NCI-H2029 treated with DMSO at 0.1 percent for 48 hours (cell line): ENCODE measurements around the gene MYLK4.

ENCODE experiments used
- DNase-seq: peaks from one replicate; lab custom pipeline; 2025; lab: John Stamatoyannopoulos, UW

MYLK4 gene

DNA sequence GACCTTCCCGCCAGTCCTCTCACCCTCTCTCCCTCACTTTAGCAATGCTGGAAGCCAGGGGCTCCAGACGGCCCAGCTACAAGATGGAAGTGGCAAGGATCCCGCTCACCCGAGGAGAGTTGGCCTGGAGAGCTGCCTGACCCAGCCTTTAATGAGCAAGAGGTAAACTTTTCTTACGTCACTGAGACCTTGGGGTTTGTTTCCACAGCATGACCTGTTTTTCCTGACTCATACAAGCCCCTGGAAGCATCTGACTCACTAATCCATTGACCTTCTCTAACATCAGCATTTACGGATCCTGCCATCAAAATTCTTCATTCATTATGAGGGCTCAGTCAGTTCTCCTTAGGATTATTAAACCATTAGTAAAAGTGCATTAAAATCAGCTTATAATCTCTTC is 120.4 kb downstream of the MYLK4 start:
- no peak for DNase-seq

DNA sequence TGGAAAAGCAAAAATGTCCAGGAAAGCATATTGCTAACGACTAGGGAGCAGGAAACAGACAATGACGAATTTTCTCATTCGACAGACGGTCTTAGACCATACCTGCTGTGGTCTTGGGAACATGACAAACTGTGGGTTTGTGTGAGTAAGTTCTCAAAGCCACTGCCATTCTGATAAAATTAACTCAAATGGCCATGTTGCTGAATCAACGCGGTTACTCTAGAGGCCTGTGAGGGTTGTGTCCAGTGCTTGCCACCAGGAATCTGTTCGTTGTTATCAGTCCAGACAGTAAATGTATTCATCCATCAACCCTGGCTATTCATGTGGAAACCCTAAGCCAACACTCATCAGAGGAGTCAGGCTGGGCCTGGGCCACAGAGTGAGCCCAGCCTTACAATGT is 124.3 kb downstream of the MYLK4 start:
- DNase-seq, result no peak

DNA sequence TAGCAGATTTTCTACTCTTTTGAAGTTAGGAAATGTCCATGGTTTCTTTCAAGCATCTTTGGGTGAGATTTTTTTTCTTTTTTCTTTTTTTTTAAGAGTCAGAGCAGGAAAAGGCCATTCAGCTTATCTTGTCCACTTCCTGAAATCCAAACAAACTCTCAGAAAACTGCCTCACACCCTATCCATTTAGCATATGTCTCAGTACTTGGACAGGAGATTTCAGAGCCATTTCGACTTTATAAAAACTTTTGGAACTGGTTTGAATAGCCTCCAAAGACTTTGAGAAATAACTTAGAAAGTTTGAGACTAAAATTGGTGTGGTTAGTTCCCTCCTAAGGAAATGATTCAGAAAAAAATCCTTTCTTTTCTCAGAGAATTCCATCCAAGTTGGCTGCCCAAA is 125.1 kb downstream of the MYLK4 start:
- DNase-seq, result no peak

DNA sequence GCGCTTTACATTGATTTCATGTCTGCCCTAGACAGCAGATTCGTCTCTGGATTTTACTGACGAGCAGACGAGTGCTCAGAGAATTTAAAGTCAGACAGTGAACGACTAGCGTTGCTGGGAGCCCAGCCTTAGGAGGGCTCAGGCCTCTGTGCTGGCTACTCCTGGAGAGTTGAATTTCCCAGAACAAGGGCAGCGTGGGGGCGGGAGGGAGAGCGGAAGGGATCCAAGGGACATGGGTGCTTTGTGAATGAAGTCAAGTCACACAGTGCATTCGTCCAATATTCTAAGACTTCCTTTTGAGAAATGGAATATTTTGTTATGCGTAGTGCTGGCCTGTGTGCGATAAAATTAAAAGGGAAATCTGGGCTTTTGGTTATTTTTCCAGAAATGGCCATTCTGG is 126.5 kb downstream of the MYLK4 start:
- DNase-seq, result no peak

DNA sequence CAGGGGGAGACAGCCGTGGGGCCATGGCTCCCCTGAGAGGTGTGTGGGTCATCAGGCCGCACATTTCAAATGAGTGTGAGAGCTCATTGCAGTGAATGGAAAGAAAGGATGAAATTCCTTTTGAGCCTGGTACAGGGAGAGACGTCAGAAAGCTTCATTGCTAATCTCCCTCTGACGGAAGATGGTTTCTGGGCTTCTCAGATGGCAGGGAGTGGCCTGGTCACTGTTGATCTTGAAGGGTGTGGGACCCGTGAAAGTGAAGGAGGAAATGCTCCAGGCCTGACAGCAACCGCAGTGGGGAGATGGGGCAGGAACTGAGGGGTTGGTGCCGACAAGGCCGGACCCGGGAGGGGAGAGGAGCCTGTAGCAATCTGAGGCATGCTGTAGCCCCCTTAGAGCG is 127.4 kb downstream of the MYLK4 start:
- no peak for DNase-seq

DNA sequence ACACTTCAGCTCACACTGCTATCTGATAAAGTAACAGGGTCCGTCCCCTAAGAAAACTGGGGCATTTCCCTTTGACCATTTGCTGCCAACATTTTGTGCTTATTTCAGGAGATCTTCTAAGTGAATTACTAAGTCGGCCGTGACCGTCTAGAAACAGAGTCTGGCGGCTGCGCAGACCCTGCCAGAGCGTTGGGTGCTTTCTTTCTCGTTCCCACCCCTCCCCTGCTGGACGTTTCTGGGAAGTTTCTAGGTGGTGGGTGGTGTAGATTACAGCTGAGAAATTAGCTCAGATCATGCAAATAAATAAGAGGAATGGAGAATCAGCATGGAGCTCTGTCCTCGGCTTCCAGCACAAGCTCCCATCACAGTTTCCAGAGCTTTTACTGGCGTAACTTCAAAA is 128.1 kb downstream of the MYLK4 start:
- DNase-seq, result no peak

DNA sequence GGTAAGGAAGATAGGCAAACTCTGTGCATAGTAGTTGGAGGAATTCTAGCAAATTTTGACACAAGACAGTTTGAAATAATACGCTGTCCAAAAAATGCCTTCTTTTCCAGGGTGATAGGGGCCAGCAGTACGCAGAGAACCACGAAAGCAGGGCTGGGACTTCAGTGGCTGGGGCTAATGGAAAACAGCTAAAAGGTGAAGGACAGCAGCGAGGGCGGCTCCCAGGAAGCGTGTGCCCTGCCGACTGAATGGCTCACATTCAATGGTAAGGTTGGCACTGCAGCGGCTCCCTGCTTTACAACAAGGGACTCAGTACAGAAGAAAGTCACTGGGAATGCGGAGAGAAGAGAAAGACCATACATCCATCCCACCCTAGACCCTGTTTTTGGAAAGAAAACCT is 131.1 kb downstream of the MYLK4 start:
- DNase-seq, result no peak

DNA sequence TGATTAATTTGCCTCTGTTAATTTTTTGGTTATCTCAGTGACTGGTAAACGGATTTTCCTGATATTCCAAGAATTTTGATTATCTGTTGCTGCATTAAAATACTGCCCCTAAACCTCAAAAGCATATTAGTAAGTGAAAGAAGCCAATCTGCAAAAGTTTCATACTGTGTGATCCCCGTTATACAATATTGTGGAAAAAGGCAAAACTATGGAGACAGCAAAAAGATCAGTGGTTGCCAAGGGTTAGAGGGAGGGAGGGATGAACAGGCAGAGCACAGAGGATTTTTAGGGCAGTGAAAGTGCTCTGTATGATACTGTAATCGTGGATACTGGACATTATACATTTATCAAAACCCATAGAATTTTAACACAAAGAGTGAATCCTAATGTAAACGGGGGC is 133.0 kb downstream of the MYLK4 start:
- no peak for DNase-seq

DNA sequence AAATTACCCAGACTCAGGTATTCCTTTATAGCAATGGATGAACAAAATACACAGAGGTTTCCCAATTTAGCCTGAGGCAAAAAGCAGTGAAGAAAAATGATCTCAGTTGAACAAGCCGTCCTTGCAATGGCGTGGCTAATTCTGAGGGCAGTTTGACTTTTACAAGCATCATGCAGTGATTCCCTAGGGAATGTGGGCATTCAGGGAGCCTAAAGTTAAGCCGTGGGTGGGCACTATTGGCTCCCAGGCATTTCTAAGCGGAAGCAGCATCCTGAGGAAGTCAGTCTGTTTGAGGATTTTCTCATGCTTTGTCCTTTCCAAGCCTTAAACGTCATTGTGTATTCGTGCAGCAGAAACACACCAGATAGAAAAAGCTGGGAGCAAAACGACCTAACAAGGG is 133.9 kb downstream of the MYLK4 start:
- no peak for DNase-seq

DNA sequence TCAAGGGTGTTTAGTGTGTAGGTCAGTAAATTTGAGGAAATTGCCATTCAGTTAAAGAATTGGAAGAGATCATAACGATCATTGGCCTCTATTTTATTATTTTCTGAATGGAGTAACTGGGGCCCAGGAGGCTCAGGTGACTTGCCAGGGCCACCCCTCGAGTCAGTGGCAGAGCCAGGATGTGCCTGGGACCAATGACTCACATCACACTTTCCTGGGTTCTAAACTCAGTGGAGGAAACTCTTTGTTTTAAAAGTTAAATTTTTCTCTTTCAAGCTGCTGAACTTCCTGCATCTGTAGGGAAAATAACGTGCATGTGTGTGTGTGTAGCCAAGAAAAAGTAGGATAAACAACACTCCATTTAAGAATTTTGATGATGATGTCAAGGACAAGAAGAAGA is 135.5 kb downstream of the MYLK4 start:
- no peak for DNase-seq

DNA sequence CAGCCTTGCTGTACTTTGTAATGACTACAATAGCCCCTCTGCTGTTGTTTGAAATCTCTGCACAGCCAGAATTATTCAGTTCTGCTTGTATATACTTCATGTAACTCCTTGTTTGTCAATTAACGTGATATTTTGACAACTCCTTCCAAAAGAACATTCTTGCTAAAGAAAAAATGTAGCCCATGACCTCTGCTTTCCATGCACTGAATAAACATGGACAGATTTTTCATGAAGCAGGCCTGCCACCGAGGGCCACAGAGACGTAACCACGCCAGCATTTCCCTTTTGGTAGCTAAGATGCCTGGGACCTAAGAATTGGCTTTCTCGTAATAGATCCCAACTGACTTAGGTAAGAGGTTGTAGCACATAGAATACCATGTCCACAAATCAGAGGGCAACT is 135.9 kb downstream of the MYLK4 start:
- DNase-seq, result no peak

DNA sequence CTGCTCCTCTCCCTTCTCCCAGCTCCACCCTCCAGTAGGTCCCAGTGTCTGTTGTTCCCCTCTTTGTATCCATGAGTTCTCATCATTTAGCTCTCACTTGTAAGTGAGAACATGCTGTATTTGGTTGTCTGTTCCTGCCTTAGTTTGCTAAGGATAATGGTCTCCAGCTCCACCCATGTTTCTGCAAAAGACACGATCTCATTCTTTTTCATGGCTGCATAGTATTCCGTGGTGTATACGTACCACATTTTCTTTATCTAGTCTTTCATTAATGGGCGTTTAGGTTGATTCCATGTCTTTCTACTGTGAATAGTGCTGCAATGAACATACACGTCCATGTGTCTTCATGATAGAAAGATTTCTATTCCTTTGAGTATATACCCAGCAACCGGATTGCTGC is 136.6 kb downstream of the MYLK4 start:
- no peak for DNase-seq
